SK-N-MC (cell line): ENCODE measurements around the gene AGGF1.

Source experiments
- EZH2 ChIP-seq: fragments of 200-600 bp; sonication (generic); IDR thresholded peaks from one replicate; pipeline ENCODE4 v1.6.1; 2017; ENCODE audit warnings: antibody characterized with exemption
- FOXP2 ChIP-seq: optimal IDR thresholded peaks from 2 replicates; pipeline ENCODE3; 2011; ENCODE audit warnings: mild to moderate bottlenecking, moderate library complexity; ENCODE audit not compliant: insufficient read depth; ENCODE audit errors: extremely low read length, control extremely low read depth
- POLR2AphosphoS5 ChIP-seq: IDR thresholded peaks from 2 replicates; pipeline ENCODE4 v1.6.1; 2012; ENCODE audit warnings: mild to moderate bottlenecking, low read depth, low read length, borderline replicate concordance

GRCh38 chr5:77074745-77075144 lies 44.5 kb downstream of the AGGF1 start:
- no peak for TF ChIP-seq POLR2AphosphoS5
- TF ChIP-seq EZH2, result no peak
- no peak for TF ChIP-seq FOXP2
